ENCODE results near the gene MTM1. TPM values are rescaled to one million over a fixed set of nuclear protein-coding genes. Genes with fewer than 3 reads are reported as not detected.

Gene MTM1
- total RNA-seq, 1 donor from 2014 or later: 17.3 TPM

DNA sequence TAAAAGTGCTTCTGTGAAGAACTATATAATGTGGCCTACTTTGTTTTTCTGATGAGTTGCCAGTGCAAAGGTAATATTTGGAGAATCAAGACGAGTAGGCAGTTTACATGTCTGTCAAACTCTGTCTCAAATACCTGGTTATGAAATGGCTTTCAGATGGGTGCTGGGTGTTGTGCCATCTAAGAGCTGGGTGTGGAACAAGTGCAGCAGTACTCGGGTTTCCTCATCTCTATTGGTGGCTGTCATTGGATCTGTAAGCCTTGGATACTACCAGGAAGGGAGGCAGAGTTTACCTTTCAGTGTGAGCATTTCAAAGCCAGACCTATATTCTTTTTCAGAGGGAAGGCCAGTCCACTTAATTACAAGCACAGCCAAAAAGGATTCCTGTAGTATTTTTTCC, 37.2 kb downstream of the MTM1 start:
- no peak for DNase-seq

DNA sequence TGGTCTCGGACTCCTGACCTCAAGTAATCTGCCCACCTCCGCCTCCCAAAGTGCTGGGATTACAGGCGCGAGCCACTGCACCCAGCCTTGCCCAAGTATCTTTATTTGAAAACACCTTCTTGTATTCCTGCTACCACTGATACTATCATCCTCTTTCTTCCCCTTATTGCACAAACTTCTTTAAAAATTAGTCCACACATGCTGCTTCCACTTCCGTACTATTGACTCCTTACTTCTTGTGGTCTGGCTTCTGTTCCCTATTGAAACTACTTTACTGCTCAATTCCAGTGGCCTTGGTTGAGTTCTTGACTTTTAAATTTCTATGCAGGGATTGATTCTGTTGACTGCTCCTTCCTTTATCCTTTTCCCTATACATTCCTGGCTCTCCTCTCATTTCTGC, 38.8 kb downstream of the MTM1 start:
- DNase-seq: no peak

DNA sequence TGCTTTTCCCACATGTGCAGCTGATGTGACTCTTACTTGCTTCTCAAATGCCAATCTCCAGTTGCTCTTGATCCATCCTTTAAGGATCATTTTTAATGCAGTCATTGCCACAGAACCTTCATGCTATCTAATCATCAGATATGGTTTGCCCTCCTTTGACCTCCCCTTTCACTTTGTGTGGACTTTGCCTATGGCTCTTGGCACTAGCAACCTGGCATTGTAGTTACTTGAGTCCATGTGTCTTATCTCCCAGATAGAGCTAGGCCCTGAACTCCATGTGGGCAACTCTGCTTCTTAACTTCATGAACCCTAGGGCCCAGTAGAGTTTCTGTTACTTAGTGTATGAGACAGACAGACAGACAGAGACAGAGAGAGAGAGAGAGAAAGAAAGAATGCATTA, 41.6 kb downstream of the MTM1 start:
- no peak for DNase-seq

DNA sequence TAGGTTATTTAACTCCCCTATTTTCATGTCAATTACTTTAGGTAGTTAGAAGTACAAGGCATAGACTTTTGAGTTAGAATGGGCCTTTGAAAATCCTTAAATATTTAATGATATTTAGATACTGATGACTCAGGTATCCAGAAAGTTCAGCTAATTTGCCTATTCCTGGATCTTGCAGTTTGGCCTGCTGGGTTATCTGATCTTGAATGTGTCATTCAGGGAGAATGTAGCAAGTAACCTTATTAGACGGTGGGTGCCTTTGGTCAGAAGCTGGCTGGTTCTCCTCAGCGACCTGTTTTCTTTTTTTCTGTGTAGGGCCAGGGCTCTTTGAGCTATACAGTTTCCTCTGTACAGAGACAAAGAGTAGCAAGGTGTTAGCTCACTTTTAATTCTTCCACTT, 42.0 kb downstream of the MTM1 start:
- DNase-seq: no peak

DNA sequence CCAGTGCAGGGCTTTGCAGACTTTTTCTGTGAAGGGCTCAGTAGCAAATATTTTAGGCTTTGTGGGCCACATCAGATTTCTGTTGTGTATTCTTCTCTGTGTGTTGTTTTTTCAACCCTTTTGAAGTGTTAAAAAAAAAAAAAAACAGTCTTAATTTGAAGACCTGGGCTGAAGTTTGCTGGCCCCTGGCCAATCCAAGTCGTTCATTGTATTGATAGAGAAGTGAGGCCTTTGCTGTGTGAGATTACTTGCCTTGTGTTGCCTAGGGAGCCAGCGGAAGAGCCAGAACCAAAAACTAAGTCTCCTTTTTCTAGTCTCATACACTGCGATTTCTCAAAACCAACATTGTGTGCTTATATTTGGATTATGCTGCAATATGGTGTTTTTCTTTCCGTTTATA, 46.9 kb downstream of the MTM1 start:
- no peak for DNase-seq

DNA sequence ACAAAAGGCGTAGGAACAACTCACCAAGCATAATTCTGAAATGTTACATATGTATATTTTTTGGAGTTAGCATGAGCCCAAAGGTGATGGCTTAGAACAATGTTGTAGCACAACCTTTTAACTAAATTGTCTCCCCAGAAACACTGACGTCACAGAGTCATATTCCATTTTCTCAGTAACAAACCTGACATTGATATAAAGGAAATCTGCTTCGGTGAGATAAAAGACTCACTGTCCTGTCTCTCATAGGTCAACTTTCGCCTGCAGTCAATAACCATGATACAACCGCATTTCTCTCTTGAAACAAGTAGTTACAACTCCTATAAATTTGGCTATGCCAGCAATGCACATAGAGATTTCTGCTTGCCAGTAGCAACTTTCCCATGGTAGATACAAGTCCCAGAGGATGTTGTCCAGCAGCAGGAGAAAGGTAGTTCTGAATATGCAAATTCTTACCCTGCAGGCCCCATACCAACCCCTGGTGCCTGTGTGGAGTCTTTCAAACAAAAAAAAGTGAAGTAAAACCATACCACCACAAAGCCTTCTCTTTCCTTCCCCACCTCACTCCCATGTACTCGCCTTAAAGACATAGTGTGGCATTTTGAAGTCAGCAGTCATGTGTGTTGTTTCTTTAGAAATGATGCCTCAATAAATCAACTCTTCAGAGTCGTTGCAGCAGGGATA, 47.9 kb downstream of the MTM1 start:
- no peak for DNase-seq

DNA sequence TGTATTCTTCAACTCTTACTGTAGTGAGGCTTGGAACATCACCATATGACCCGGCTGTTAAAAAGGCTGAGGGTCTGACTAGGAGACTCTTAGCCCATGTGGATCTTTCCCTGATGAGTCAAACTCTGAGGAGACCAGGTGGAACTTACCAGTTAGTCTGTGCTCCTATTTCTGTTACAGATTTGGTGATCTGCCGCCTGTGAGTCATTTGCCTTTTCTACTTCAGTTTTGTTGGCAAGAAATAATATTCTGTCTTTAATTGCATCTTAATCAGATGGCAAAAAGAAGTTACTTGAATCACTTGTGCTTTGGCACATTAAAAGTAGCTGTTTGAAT, 48.4 kb downstream of the MTM1 start:
- no peak for DNase-seq

DNA sequence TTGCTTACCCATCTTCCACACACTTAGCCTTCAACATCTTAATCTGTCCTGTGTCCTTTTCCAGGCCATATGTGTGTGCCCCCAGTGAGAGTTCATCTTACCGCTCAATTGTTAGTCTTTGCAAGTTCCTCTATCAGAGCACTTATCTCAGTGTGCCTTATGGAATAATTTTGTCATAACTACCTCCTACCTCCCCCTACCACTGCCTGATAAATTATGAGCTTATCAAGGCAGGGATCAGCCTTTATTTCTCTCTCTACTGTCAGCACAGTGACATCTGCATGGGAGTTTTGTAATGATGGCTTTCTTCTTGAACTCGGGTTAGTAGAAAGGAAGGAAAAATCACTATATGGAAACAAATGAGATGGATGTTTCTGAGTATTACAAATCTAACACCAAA, 53.2 kb downstream of the MTM1 start:
- DNase-seq: no peak

DNA sequence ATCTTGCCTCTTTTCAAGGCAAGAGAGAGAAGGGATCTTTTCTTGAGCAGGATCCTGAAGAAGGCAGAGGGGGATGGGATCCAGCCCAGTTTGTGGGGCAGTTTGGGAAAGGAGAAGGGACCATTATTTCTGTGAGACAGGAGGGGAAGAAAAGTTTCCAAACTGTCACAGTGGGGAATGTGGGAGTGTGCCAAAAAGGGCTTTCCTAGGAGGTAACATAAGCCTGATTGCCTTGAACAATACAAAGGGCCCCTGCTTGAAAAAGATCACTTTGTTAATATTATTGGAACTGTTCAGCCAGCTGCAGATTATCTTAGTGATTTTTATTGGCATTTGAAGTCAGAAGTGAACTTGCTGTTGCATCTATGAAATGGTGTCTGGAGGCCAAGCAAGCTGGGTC, 55.2 kb downstream of the MTM1 start:
- no peak for DNase-seq

DNA sequence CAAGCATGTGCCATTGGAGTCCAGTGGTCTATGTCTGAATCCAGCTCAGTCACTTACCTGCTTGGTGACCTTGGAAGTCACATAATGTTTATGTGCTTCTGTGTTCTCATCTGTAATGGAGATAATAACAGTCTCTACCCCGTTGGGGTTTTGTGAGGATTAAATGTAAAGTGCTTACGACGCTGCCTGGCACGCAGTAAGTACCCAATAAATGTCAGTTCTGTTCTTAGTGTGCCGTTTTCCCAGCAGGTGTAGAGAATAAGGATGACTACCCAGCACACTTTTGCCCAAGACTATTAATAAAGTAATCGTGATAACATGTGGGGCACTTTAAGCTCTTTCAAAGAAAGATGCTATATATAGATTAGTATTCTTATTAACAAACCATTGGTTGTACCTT, 56.7 kb downstream of the MTM1 start:
- no peak for DNase-seq

DNA sequence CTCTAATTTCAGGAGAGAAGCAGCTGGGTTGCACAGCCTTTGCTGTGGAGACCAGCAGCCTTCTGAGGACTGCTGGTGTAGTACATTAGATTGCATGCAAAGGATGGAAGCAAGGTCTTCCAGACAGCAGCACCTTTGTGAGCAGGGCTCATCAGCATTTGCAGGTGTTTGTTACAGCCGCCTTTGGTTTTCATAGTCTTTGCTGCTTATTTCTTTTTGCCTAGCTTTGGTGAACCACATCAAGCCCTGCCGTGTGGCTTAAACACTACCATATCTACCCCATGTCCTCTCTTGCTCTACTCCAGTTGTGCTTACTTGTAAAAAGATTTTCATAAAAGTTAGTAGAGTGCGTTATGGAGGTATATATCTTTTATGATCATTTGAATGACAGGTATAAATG, 57.5 kb downstream of the MTM1 start:
- DNase-seq: no peak

DNA sequence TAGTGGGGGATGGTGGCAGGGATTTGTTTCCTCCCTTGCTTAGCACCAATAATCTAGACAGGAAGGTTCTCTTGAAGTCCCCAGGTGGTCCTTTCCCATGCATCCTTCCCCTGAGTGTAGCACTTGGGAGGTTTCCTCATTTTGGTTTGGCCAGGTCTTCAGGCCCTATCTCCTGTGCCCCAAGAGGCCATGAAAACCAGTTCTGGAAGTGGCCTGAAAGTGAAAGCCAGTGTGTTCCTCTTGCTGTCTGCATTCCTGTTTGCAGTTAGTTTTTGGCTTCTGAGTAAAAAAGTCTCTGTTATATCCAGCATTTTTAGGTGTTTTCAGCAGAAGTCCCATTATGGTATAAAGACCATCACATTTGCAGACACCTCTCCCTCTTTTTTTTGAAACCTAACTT, 59.5 kb downstream of the MTM1 start:
- no peak for DNase-seq

DNA sequence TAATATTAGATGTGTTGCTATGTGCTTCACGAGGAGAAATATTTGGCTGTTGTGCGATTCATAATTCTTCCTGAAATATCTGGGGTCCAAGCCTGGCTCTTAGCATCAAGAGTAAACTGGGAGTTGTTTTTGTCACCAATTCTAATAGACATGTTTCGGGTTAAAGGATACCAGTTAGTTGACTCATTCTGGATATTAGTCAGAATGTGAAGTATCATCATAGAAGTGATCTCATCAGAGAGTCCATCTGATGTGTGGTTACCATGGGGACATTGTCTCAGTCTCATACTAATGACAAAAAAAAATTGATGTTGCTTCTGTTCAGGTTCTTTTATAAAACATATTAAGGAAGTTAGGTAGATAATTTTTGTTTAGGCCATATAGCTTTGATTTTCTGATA, 67.5 kb downstream of the MTM1 start:
- DNase-seq: no peak

DNA sequence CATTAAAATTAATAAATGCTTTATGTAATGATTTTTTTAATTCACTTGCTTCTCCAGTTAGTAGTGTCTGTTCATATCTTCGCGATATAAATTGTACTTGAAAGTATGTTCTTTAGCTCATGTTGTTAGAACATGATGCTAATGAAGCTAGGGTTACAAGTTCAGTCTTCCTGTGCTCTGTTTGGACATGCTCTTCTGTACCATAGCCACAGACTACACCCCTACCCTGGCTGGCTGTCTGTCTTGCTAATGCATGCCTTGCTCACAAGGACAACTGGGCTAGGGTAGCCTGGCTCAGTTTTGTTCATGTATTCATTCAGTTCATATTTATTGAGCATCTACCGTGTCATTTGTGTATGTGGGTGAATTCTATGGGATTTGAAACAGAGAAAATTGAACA, 74.0 kb downstream of the MTM1 start:
- no peak for DNase-seq

DNA sequence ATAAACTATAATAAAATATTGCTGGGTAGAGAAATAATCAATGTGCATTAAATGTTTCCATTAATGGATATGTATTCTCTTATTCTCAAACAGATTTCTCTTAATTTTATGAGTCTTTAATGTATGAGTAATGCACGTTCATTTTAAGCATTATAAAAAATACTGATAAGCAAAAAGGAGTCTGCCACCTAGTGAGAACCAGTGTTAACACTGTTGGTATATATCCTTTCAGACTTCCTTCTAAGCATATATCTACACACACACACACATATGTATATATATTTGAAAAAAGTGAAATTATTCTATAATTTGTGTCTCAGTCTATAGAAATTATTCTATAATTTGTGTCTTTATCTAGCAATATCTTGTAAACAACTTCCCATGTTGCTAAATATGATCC, 74.8 kb downstream of the MTM1 start:
- no peak for DNase-seq

DNA sequence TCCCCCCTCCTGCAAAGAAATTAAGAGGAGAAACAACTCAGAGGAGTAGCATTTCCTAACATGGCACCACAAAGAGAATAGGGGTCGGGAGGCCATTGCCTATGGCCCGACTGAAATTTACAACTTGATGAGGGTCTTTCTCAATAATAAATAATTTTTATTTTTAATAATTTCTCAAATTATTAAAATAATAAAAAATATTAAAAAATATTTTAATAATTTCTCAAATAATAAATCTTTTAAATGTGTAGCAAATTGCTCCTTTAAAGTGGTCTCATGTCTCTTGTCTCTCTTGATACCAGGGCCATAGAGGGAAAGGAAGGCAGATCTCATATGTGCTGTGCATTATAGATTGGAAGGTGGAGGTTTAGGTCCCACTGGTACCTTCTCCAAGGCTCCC, 75.5 kb downstream of the MTM1 start:
- DNase-seq: no peak

DNA sequence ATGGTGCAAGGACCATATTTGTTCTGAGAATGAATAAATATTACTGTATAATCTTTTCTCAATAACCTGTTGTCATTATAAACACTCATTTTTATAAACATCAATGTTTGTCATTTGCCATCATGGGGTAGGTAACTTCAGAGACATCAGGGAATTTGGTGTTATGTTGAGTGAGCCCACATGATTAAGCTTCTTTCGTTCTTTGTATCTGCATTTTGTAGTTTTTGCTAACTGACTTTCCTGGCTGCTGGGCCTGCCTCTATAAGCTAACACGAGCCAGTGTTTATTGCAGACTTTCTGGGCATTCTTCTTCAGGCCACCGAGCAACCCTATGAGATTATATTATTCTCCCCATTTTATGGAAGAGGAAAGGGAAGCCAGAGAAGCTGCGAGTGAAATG, 76.0 kb downstream of the MTM1 start:
- no peak for DNase-seq

DNA sequence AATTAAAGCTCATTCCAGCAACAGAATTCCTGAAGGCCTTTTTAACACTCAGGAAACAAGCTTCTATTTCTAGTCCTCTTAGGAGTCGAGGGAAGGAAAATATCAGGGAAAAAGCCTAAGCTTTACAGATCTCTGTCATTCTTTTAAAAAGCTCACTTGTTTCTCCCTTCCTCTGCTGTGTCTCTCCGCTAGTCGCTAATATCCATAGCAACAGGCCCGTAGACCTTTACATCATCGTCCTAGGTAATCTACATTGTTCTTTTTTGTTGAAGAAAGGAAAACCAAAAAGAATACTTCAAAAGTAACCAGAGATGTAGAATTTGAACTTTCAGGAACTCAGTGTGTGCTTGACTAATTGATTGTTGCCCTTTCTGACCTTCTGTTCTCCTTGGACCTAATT, 78.9 kb downstream of the MTM1 start:
- DNase-seq: no peak

DNA sequence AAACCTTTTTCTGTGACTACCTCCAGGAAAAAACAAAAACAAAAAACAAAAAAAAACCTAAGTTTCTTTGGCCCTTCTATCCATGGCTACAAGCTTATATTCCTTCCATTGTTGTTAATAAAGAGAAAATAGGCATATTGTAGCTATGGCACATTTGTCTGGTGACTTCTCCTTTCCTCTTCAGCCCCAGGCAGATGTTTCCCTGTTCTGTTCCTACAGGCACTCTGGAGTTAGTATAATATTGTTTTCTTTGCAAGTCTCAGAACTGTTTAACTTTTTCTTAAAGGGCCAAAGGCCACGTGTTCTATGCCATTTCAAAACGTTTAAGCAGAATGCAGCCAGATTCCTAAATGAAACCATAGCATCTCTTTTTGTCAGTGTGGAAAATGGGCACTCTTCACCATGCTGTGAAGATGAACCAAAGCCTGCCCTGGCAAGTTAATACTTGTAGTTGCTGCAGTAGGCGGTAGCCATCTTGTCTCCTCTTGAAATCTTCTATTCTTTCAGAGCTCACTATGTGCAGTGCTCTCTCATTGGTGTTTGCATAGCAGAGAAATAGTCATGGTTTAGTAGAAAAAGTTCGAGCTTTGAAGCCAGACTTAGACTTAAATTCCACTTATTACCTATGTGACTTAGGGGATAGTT, 80.0 kb downstream of the MTM1 start:
- DNase-seq: no peak

DNA sequence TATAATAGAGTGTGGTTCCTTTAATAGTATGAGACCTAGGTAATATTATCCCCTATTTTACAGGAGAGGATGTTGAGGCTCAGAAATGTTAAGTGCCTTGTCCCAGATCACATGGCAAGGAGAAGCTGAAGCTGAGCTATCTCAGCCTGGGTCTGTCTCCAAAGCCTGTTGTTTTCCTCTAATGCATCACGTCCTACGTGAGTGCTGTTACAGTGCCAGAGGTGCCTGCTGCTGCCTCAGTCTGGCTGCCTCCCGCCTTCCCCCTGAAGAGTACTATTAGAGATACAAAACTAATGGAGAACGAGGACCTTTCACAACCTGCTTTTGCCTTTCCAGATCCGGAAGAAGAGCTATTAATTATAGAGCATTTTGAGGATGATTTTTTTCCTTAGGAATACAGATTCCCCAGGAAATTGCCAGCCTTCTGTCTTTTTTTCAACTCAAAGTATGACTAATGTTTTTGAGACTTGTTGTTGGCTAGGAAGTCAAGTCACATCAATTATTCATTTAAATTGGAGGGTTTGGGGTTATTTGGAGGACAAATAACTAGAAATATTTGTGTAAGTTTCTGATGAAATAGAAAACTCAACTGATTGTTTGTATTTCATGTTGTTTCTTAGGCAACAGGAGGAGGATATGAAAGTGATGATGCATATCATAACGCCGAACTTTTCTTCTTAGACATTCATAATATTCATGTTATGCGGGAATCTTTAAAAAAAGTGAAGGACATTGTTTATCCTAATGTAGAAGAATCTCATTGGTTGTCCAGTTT, 80.9 kb downstream of the MTM1 start:
- DNase-seq: no peak

DNA sequence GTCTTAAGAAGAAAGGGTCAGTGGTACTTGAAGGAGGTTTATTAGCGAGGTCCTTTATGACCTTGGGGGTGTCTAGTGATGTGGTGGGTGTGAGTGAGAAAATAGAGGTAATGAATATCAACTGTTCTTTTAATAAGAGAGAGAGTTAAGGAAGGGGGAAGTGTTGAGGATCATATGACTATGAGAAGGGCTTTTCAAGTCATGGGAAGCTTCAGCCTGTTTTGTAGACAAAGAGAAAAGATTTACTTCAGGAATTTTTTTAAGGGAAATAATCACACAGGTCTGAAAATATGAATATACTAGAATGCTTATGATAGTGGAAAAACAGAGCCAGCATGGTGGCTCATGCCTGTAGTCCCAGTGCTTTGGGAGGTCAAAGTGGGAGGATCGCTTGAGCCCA, 83.5 kb downstream of the MTM1 start:
- DNase-seq: no peak

DNA sequence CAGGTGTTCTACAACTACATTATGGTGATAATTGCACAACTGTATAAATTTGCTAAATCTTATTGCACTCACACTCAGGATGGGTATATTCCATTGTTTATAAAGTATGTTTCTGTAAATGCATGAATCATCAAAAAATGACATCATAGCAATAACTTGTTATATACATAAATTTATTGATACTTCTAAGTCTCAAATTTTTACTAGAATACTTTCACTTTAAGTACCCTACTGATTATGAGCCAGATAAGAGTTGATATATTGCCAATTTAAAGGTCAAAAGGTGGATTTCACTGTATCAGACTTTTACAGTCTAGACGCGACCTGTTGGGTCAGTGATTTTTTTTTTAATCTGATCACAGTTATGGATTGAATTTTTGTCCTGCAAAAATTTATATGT, 87.4 kb downstream of the MTM1 start:
- no peak for DNase-seq

DNA sequence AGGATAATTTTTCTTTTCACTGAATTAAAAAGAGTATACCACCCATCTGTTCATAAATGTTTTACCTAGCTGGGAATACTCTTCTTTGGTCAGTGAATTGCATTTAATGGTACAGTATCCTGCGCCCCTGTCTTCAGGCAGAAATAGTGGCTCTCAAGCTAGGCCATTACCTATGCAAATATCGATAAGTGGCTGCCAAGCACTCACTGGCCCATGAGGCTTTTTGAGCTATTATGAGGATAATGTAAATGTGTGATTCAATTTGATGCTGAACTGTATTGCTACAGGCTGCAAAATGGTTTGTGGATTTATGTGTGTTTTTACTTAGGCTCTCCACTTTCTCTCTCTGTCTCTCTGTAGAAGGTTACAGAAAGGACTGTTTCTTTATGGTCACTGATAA, 94.7 kb downstream of the MTM1 start:
- no peak for DNase-seq

DNA sequence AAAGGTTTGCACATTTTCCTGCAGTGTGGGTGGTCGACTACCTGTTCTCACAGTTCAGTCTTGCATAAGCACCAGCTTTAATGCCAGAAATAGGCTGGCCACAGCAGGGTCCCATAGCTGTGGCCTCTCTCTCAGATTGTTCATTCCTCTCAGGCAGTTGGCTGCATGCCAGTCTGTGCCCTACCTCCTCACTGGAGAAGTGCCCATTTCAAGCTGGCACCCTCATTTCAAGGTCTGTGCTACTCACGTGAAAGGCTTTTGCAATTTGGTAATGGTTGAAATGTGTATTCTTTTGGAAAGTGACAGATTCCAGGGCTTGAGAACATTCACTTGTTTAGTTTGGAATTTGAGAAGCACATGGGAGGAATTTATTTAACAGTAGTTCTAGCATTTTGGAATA, 95.9 kb downstream of the MTM1 start:
- no peak for DNase-seq
